ENCODE measurements around the gene WEE1.

Gene WEE1

GRCh38 chr11:9609002-9609759 is 35.7 kb downstream of the WEE1 start:
- no peak for DNase-seq (ENCODE audit: low read depth, low spot score)
- H3K9me3 ChIP-seq (ENCODE audit: insufficient read depth, low read length), result no peaks in the 10 kb centered on the region
- no peak overlapping the region for H3K9ac ChIP-seq (ENCODE audit: insufficient read length, low read depth)
- peaks cover 4% of the 10 kb centered on the region for H3K4me1 ChIP-seq (ENCODE audit: insufficient read depth, insufficient read length)
- H3K4me3 ChIP-seq (ENCODE audit: insufficient read length, low read depth), result no peak overlapping the region
- H3K36me3 ChIP-seq (ENCODE audit: insufficient read depth, insufficient read length, low read length), result no peaks in the 10 kb centered on the region
- TF ChIP-seq YY1 (IDR thresholded peaks at IDR 0.05; ENCODE audit: insufficient read depth, insufficient read length) (no peak), SUZ12 (IDR thresholded peaks at IDR 0.05; ENCODE audit: extremely low read depth, insufficient read depth, insufficient read length) (no peak), ZNF274 (IDR thresholded peaks at IDR 0.05; ENCODE audit: low read depth, low read length) (no peak)
- H3K27me3 ChIP-seq (ENCODE audit: insufficient read depth, insufficient read length), result no peaks in the 10 kb centered on the region

GRCh38 chr11:9609841-9610240 is 36.4 kb downstream of the WEE1 start:
- TF ChIP-seq SUZ12 (IDR thresholded peaks at IDR 0.05; ENCODE audit: extremely low read depth, insufficient read depth, insufficient read length), result no peak
- no peak for TF ChIP-seq YY1 (IDR thresholded peaks at IDR 0.05; ENCODE audit: insufficient read depth, insufficient read length)
- TF ChIP-seq ZNF274 (IDR thresholded peaks at IDR 0.05; ENCODE audit: low read depth, low read length), result no peak
- no peaks in the 10 kb centered on the region for H3K36me3 ChIP-seq (ENCODE audit: insufficient read depth, insufficient read length, low read length)
- H3K9ac ChIP-seq (ENCODE audit: insufficient read length, low read depth), result no peak overlapping the region
- peaks cover 4% of the 10 kb centered on the region for H3K4me1 ChIP-seq (ENCODE audit: insufficient read depth, insufficient read length)
- H3K27me3 ChIP-seq (ENCODE audit: insufficient read depth, insufficient read length), result no peaks in the 10 kb centered on the region
- H3K4me3 ChIP-seq (ENCODE audit: insufficient read length, low read depth), result no peak overlapping the region
- no peak for DNase-seq (ENCODE audit: low read depth, low spot score)
- no peaks in the 10 kb centered on the region for H3K9me3 ChIP-seq (ENCODE audit: insufficient read depth, low read length)

DNA sequence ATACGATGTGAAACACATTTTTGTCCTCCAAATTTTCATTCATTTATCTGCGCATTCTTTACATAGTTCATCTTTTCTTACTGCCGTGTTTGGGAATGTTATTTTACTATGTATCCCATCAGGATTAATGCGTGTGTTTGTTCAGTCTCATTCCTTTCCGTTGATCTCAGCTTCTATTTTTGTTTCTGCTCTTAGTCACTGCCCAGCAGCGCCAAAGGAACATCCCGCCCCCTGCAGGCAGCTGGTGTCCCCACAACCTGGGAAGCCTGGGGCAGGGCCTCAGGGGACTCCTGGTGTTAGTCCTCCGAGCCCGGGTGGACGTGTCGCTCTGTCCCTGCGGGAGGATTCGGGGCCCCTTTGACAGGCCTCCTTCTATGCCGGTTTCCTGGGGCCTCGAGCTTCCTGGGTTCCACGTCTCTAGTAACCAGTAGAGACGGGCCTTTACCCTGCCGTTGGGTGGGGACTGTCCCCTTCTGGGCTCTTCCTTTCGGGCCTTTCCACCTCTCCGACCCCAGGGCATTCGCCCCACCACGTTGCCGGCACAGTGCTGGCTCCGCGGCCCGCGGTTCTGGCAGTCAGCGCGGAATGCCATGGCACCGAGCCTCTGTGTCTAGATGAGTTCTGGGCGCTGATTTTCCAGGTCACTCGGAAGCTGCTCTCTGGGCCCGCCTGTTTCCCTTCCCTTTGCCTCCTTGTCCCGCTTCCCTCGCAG is 39.8 kb downstream of the WEE1 start:
- H3K4me3 ChIP-seq (ENCODE audit: insufficient read length, low read depth), result peak overlapping the region; percentile 48
- DNase-seq (ENCODE audit: low read depth, low spot score), result peak; percentile 95
- no peaks in the 10 kb centered on the region for H3K9me3 ChIP-seq (ENCODE audit: insufficient read depth, low read length)

DNA sequence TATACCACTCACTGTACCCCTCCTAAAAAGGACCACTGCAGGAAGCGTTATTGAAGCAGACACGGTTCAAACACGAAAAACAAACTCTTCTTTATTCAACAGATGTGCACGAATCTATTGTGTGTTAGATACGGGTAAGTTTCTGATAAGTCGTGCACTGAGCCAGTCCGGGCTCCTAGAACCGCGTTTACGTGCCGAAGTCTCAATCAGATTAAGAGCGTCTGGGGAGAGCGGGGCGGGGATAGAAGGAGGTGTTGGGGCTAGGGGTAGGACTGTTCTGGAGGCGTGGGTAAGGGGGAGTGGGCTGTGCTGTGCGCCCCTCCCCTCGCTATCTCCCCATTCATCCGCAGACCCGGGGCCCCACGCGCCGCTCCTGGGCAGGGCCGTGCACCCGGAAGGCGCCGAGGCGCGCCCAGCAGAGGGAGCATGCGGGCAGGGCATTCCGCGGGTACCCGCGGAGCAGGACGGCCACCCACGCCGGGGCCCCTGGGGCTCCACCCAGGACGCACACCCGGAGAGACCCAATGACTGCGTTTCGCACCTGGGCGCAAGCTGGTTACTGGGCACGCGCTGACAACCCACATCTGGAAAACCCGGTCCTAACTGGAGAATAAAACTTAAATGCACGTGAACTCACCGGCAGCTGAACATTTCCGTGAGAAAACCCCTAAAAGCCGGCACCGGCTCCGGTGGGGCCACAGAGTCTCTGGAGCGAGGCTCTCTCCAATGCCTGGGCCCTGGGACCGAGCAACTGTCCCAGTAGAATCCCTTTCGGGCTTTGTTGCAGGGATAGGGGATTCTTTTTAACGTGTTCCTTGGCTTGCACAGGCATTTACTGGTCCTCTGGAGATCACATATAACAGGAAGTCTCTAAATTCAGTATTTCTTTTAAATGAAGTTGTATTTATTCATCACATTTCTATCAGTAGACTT is 40.6 kb downstream of the WEE1 start:
- TF ChIP-seq ZNF274 (IDR thresholded peaks at IDR 0.05; ENCODE audit: low read depth, low read length) (no peak), YY1 (IDR thresholded peaks at IDR 0.05; ENCODE audit: insufficient read depth, insufficient read length) (no peak), SUZ12 (IDR thresholded peaks at IDR 0.05; ENCODE audit: extremely low read depth, insufficient read depth, insufficient read length) (no peak)
- no peaks in the 10 kb centered on the region for H3K9me3 ChIP-seq (ENCODE audit: insufficient read depth, low read length)
- H3K4me1 ChIP-seq (ENCODE audit: insufficient read depth, insufficient read length), result no peaks in the 10 kb centered on the region
- no peaks in the 10 kb centered on the region for H3K27me3 ChIP-seq (ENCODE audit: insufficient read depth, insufficient read length)
- peak; percentile 63 for DNase-seq (ENCODE audit: low read depth, low spot score)
- peak overlapping the region; percentile 48 for H3K4me3 ChIP-seq (ENCODE audit: insufficient read length, low read depth)
- peak overlapping the region; percentile 88 for H3K9ac ChIP-seq (ENCODE audit: insufficient read length, low read depth)
- no peaks in the 10 kb centered on the region for H3K36me3 ChIP-seq (ENCODE audit: insufficient read depth, insufficient read length, low read length)

More for the DNA sequence above, 39.8 kb downstream of the WEE1 start:
- no peaks in the 10 kb centered on the region for H3K27me3 ChIP-seq (ENCODE audit: insufficient read depth, insufficient read length)
- H3K9ac ChIP-seq (ENCODE audit: insufficient read length, low read depth), result peak overlapping the region; percentile 88
- no peaks in the 10 kb centered on the region for H3K36me3 ChIP-seq (ENCODE audit: insufficient read depth, insufficient read length, low read length)
- no peaks in the 10 kb centered on the region for H3K4me1 ChIP-seq (ENCODE audit: insufficient read depth, insufficient read length)
- TF ChIP-seq ZNF274 (IDR thresholded peaks at IDR 0.05; ENCODE audit: low read depth, low read length) (no peak), YY1 (IDR thresholded peaks at IDR 0.05; ENCODE audit: insufficient read depth, insufficient read length) (no peak), SUZ12 (IDR thresholded peaks at IDR 0.05; ENCODE audit: extremely low read depth, insufficient read depth, insufficient read length) (no peak)

DNA sequence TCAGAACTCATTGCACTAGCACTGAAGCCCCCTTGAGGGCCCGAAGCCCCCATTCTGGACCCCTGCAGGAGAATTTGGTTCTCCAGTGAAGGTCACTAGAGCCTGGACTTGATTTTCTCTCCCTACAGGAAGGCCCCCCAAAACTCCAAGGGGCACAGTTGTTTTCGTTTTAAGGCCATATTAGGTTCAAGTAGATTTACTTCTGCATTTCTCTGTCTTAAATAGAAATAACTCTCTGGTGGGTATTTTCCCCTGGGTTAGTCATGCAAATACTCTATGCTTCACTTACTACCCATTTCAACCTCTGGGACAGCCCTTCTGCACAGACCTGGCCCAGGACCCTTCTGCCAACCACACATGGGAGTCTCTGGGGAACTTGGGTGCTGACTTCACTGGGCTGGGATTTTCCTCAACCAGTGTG is 41.6 kb downstream of the WEE1 start:
- H3K27me3 ChIP-seq (ENCODE audit: insufficient read depth, insufficient read length), result no peaks in the 10 kb centered on the region

DNA sequence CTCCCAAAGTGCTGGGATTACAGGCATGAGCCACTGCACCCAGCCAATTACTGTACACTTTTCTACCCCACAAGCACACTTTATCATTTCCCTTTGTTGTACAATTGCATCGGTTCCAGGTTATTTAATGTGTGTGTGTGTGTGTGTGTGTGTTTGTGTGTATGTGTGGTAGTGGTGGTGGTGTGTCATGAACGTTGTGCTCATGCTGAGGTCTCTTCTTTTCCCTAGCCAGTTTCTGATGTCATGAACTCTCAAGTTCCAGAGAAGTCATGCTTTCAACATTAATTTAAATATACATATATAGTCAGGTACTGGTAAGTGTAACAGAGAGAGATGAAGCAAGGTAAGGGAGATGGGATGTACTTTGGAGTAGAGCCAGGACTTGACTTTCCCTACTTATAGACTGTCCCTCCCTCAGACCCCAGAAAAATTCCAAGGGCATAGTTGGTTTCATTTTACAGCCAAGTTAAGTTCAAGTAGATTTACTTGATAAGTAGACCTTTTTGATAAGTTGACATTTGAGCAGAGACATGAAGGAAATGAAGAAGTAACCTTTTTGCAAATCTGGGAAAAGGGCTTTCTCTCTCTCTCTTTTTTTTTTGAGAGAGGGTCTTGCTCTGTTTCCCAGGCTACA is 42.7 kb downstream of the WEE1 start:
- no peak for TF ChIP-seq SUZ12 (IDR thresholded peaks at IDR 0.05; ENCODE audit: extremely low read depth, insufficient read depth, insufficient read length)
- no peak for TF ChIP-seq YY1 (IDR thresholded peaks at IDR 0.05; ENCODE audit: insufficient read depth, insufficient read length)
- TF ChIP-seq ZNF274 (IDR thresholded peaks at IDR 0.05; ENCODE audit: low read depth, low read length), result no peak
- H3K9me3 ChIP-seq (ENCODE audit: insufficient read depth, low read length), result no peaks in the 10 kb centered on the region
- no peaks in the 10 kb centered on the region for H3K27me3 ChIP-seq (ENCODE audit: insufficient read depth, insufficient read length)
- no peak overlapping the region for H3K9ac ChIP-seq (ENCODE audit: insufficient read length, low read depth)
- H3K4me3 ChIP-seq (ENCODE audit: insufficient read length, low read depth), result no peak overlapping the region
- no peaks in the 10 kb centered on the region for H3K36me3 ChIP-seq (ENCODE audit: insufficient read depth, insufficient read length, low read length)
- peaks cover 4% of the 10 kb centered on the region for H3K4me1 ChIP-seq (ENCODE audit: insufficient read depth, insufficient read length)
- DNase-seq (ENCODE audit: low read depth, low spot score), result no peak

More for the DNA sequence above, 41.6 kb downstream of the WEE1 start:
- no peak for TF ChIP-seq ZNF274 (IDR thresholded peaks at IDR 0.05; ENCODE audit: low read depth, low read length)
- no peak for TF ChIP-seq SUZ12 (IDR thresholded peaks at IDR 0.05; ENCODE audit: extremely low read depth, insufficient read depth, insufficient read length)
- TF ChIP-seq YY1 (IDR thresholded peaks at IDR 0.05; ENCODE audit: insufficient read depth, insufficient read length), result no peak
- Histone ChIP-seq H3K9ac (ENCODE audit: insufficient read length, low read depth) (no peak overlapping the region), H3K9me3 (ENCODE audit: insufficient read depth, low read length) (no peaks in the 10 kb centered on the region), H3K4me3 (ENCODE audit: insufficient read length, low read depth) (no peak overlapping the region), H3K4me1 (ENCODE audit: insufficient read depth, insufficient read length) (peaks cover 4% of the 10 kb centered on the region), H3K36me3 (ENCODE audit: insufficient read depth, insufficient read length, low read length) (no peaks in the 10 kb centered on the region)
- no peak for DNase-seq (ENCODE audit: low read depth, low spot score)
